SIG-M5 treated with dmso at 0.1 percent for 504 hours (cell line): Measurements from ENCODE around the gene TNNT1.
A peak's percentile ranks its signal among the peaks of the same experiment; 100 is the strongest.
"Not testable (repeated sequence)": the region's sequence is repeated elsewhere in the genome, so short reads cannot be mapped to it uniquely, and the experiment has no call there.

Source experiments
- DNase-seq: peaks from one replicate; lab custom pipeline; 2025; ENCODE audit not compliant: unreplicated experiment; lab: John Stamatoyannopoulos, UW

The TNNT1 gene

GRCh38 chr19:55149078-55150003, at the start of gene TNNT1:
Gene TNNT1 (minus strand): TSS chr19:55149206. CDS start chr19:55147157, 2,049 bp downstream.
- DNase-seq, result no peak

- DNase-seq, result no peak
Measured at GRCh38 chr19:55198651-55199050, 49.6 kb upstream of the TNNT1 start.

- no peak for DNase-seq
Measured at GRCh38 chr19:55197528-55197927, 48.5 kb upstream of the TNNT1 start.

GRCh38 chr19:55196803-55197202, 47.8 kb upstream of the TNNT1 start:
- DNase-seq, result no peak

- peak; percentile 42 for DNase-seq
Measured at GRCh38 chr19:55193481-55193880, 44.5 kb upstream of the TNNT1 start.

GRCh38 chr19:55189403-55189835, 40.4 kb upstream of the TNNT1 start:
- DNase-seq, result no peak

- DNase-seq, result no peak
Measured at GRCh38 chr19:55188625-55189024, 39.6 kb upstream of the TNNT1 start.

- no peak for DNase-seq
Measured at GRCh38 chr19:55186080-55186479, 37.1 kb upstream of the TNNT1 start.

- DNase-seq, result no peak
Measured at GRCh38 chr19:55181740-55182139, 32.7 kb upstream of the TNNT1 start.

GRCh38 chr19:55179606-55180484, 30.8 kb upstream of the TNNT1 start, which contains the start of gene SYT5:
Gene SYT5 (minus strand): TSS chr19:55180289. CDS start chr19:55179041, 1,248 bp downstream.
- no peak for DNase-seq

- peak; percentile 42 for DNase-seq
Measured at GRCh38 chr19:55178781-55179599, 30.0 kb upstream of the TNNT1 start.

GRCh38 chr19:55176076-55176475, 27.1 kb upstream of the TNNT1 start:
- DNase-seq, result no peak

GRCh38 chr19:55175117-55175867, 26.3 kb upstream of the TNNT1 start:
- DNase-seq, result no peak

- DNase-seq, result no peak
Measured at GRCh38 chr19:55174425-55175116, 25.6 kb upstream of the TNNT1 start.

GRCh38 chr19:55173714-55174409, 24.9 kb upstream of the TNNT1 start:
- DNase-seq, result peak; percentile 34

- DNase-seq, result no peak
Measured at GRCh38 chr19:55173186-55173713, 24.2 kb upstream of the TNNT1 start.

GRCh38 chr19:55172741-55173140, 23.7 kb upstream of the TNNT1 start:
- no peak for DNase-seq

GRCh38 chr19:55172318-55172717, 23.3 kb upstream of the TNNT1 start:
- DNase-seq, result not testable (repeated sequence)

GRCh38 chr19:55171440-55171839, 22.4 kb upstream of the TNNT1 start:
- no peak for DNase-seq
